HG02571 (cell line): ENCODE data around the gene TMEM128.
"Not testable (repeated sequence)": the region's sequence is repeated elsewhere in the genome, so short reads cannot be mapped to it uniquely, and the experiment has no call there.

Experiments
- ATAC-seq: cut with Tn5 transposase; IDR thresholded peaks from one replicate; pipeline ENCODE4 v1.9.1; 2021; ENCODE audit warnings: mild to moderate bottlenecking, moderate library complexity; ENCODE audit not compliant: unreplicated experiment

TMEM128 gene

GRCh38 chr4:4200624-4201023 lies 47.4 kb downstream of the TMEM128 start:
- ATAC-seq: no peak

- no peak for ATAC-seq
Observed at GRCh38 chr4:4195354-4195753, 52.7 kb downstream of the TMEM128 start.

- not testable (repeated sequence) for ATAC-seq
Observed at GRCh38 chr4:4188557-4188956, 59.5 kb downstream of the TMEM128 start.
